Neural cell (in vitro differentiated cells): Measurements from ENCODE around the gene METTL16. TPM values are rescaled to one million over a fixed set of nuclear protein-coding genes. Genes with fewer than 3 reads are reported as not detected.

ENCODE experiments used
- H2AFZ ChIP-seq: fragments of 200-600, 300-800 bp; sonication (generic), shearing (Covaris generic); 2 replicates; pipeline ENCODE4 v1.6.0; 2014; ENCODE audit warnings: low read depth, mild to moderate bottlenecking, antibody characterized with exemption, low read length, moderate library complexity
- H3F3A ChIP-seq: fragments of 200-600 bp; shearing (Covaris generic); 2 replicates; pipeline ENCODE4 v1.6.1; 2016; ENCODE audit warnings: mild to moderate bottlenecking, moderate library complexity, mixed read lengths, antibody characterized with exemption, low read length; ENCODE audit not compliant: insufficient read depth, poor library complexity, severe bottlenecking
- H3K27ac ChIP-seq: fragments of 200-600, 300-800 bp; sonication (generic), shearing (Covaris generic); 2 replicates; pipeline ENCODE4 v1.5.1; 2014; ENCODE audit warnings: mild to moderate bottlenecking, low read length, moderate library complexity
- H3K27me3 ChIP-seq: fragments of 300-800, 200-600 bp; sonication (generic), shearing (Covaris generic); 2 replicates; pipeline ENCODE4 v1.6.0; 2014; ENCODE audit warnings: mild to moderate bottlenecking, low read depth, low read length, moderate library complexity; ENCODE audit not compliant: insufficient read depth
- H3K36me3 ChIP-seq: fragments of 300-800, 200-600 bp; sonication (generic), shearing (Covaris generic); 2 replicates; pipeline ENCODE4 v1.5.1; 2014; ENCODE audit warnings: mild to moderate bottlenecking, antibody characterized with exemption, low read length, moderate library complexity; ENCODE audit not compliant: insufficient read depth
- H3K4me2 ChIP-seq: fragments of 300-800, 200-600 bp; sonication (generic), shearing (Covaris generic); 2 replicates; pipeline ENCODE4 v1.6.0; 2014; ENCODE audit warnings: mild to moderate bottlenecking, low read length
- H3K4me3 ChIP-seq: fragments of 300-800, 200-600 bp; sonication (generic), shearing (Covaris generic); 2 replicates; pipeline ENCODE4 v1.5.1; 2014; ENCODE audit warnings: mild to moderate bottlenecking, low read length, moderate library complexity
- H3K79me2 ChIP-seq: fragments of 200-600 bp; shearing (Covaris generic); replicated peaks from 2 replicates; pipeline ENCODE4 v1.6.0; 2014; ENCODE audit warnings: mild to moderate bottlenecking, low read length, moderate library complexity; ENCODE audit not compliant: insufficient read depth
- H3K9ac ChIP-seq: fragments of 300-800, 200-600 bp; sonication (generic), shearing (Covaris generic); 2 replicates; pipeline ENCODE4 v1.6.1; 2016; ENCODE audit warnings: mild to moderate bottlenecking, low read length, mixed read lengths
- H3K9me2 ChIP-seq: fragments of 200-600 bp; shearing (Covaris generic); 2 replicates; pipeline ENCODE4 v1.6.1; 2016; ENCODE audit warnings: mild to moderate bottlenecking, low read length, mixed read lengths; ENCODE audit not compliant: insufficient read depth
- H3K9me3 ChIP-seq: fragments of 200-600, 300-800 bp; sonication (generic), shearing (Covaris generic); 2 replicates; pipeline ENCODE4 v1.6.1; 2016; ENCODE audit warnings: mild to moderate bottlenecking, mixed run types, low read length, moderate library complexity, mixed read lengths
- H4K20me1 ChIP-seq: fragments of 200-600 bp; shearing (Covaris generic); 2 replicates; pipeline ENCODE4 v1.6.1; 2016; ENCODE audit warnings: mild to moderate bottlenecking, mixed run types; ENCODE audit not compliant: insufficient read depth
- CTCF ChIP-seq: fragments of 450-650 bp; IDR thresholded peaks from 2 replicates; pipeline ENCODE4 v1.5.1; 2014; ENCODE audit warnings: antibody characterized with exemption, mild to moderate bottlenecking, moderate library complexity; ENCODE audit not compliant: poor library complexity, severe bottlenecking
- EP300 ChIP-seq: fragments of 450-650 bp; conservative IDR thresholded peaks from 2 replicates; pipeline ENCODE4 v1.6.1; 2014; ENCODE audit warnings: antibody characterized with exemption, mild to moderate bottlenecking, moderate library complexity; ENCODE audit not compliant: poor library complexity, severe bottlenecking
- EZH2 ChIP-seq: fragments of 200-600, 300-800 bp; shearing (Covaris generic), sonication (generic); IDR thresholded peaks from 2 replicates; pipeline ENCODE4 v1.6.1; 2014; ENCODE audit warnings: antibody characterized with exemption, low read length, borderline replicate concordance, mild to moderate bottlenecking; ENCODE audit not compliant: insufficient read depth, poor library complexity, severe bottlenecking
- MXI1 ChIP-seq: fragments of 450-650 bp; conservative IDR thresholded peaks from 2 replicates; pipeline ENCODE4 v1.6.1; 2014; ENCODE audit warnings: antibody characterized with exemption, mild to moderate bottlenecking; ENCODE audit not compliant: poor library complexity, severe bottlenecking
- POLR2AphosphoS5 ChIP-seq: IDR thresholded peaks from 2 replicates; pipeline ENCODE4 v1.6.1; 2012
- RAD21 ChIP-seq: fragments of 450-650 bp; conservative IDR thresholded peaks from 2 replicates; pipeline ENCODE4 v1.6.1; 2014; ENCODE audit warnings: antibody characterized with exemption, mild to moderate bottlenecking, moderate library complexity
- SMC3 ChIP-seq: fragments of 450-650 bp; conservative IDR thresholded peaks from 2 replicates; pipeline ENCODE4 v1.6.1; 2014; ENCODE audit warnings: antibody characterized with exemption, mild to moderate bottlenecking, moderate library complexity; ENCODE audit not compliant: poor library complexity
- TAF1 ChIP-seq: IDR thresholded peaks from 2 replicates; pipeline ENCODE4 v1.6.1; 2012; ENCODE audit warnings: low read depth
- polyA plus RNA-seq: library from polyadenylated mRNA; depleted of rRNA; stranded (reverse); fragments of >200 nt; gene quantifications from 2 replicates; pipeline ENCODE4 v1.2.3, GENCODE V29; 2014
- TF ChIP-seq, protein P1 (sequence below): IDR thresholded peaks from 2 replicates; pipeline ENCODE4 v1.6.1; 2012; ENCODE audit warnings: borderline replicate concordance

METTL16 gene
- polyA plus RNA-seq, 1 donor from 2014 or later, result 20.3 TPM

DNA sequence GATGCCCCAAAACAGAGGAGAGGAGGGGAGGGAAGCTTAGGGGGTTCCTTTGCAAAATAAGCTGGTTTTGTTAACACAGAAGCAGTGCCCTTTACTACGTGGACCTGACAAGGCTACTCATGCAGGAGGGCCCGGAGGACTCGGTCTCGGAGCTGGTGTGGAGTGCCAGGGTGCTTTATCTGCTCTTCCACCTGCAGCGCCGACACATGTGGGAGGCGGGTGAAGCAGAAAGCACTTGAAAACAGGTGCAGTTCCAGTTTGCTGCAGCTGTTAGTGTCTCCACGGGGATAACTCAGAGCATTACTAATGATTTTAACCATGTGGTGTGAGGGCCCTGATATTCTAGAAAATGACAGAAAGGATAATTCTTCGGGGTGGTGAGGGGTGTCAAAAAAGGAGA, 75.8 kb downstream of the METTL16 start:
- peaks cover under 1% of the 10 kb centered on the region for H3K36me3 ChIP-seq
- TF ChIP-seq EZH2, result no peak
- TF ChIP-seq POLR2AphosphoS5, result peak; percentile 60
- TF ChIP-seq RAD21, result peak; percentile 29
- TF ChIP-seq TAF1, result peak; percentile 34
- peak; percentile 29 for TF ChIP-seq CTCF
- no peak for TF ChIP-seq EP300
- H3F3A ChIP-seq, result peaks cover 10% of the 10 kb centered on the region
- H4K20me1 ChIP-seq, result no peaks in the 10 kb centered on the region
- H3K4me2 ChIP-seq, result peak overlapping the region; percentile 83
- peak overlapping the region; percentile 15 for H2AFZ ChIP-seq
- peak overlapping the region; percentile 100 for H3K27ac ChIP-seq
- H3K9ac ChIP-seq, result peak overlapping the region; percentile 85
- H3K9me2 ChIP-seq, result no peaks in the 10 kb centered on the region
- no peaks in the 10 kb centered on the region for H3K27me3 ChIP-seq
- H3K79me2 ChIP-seq, result no peaks in the 10 kb centered on the region
- H3K9me3 ChIP-seq, result no peaks in the 10 kb centered on the region
- peak overlapping the region; percentile 59 for H3K4me3 ChIP-seq

GRCh38 chr17:2435181-2435741, 76.4 kb downstream of the METTL16 start:
- peak overlapping the region; percentile 83 for H3K4me2 ChIP-seq
- no peaks in the 10 kb centered on the region for H3K36me3 ChIP-seq
- TF ChIP-seq CTCF (no peak), TAF1 (peak; percentile 52), RAD21 (peak; percentile 39), EP300 (peak; percentile 88), EZH2 (no peak), POLR2AphosphoS5 (peak; percentile 42), SMC3 (peak; percentile 58), MXI1 (peak; percentile 76)
- TF ChIP-seq, protein P1, sequence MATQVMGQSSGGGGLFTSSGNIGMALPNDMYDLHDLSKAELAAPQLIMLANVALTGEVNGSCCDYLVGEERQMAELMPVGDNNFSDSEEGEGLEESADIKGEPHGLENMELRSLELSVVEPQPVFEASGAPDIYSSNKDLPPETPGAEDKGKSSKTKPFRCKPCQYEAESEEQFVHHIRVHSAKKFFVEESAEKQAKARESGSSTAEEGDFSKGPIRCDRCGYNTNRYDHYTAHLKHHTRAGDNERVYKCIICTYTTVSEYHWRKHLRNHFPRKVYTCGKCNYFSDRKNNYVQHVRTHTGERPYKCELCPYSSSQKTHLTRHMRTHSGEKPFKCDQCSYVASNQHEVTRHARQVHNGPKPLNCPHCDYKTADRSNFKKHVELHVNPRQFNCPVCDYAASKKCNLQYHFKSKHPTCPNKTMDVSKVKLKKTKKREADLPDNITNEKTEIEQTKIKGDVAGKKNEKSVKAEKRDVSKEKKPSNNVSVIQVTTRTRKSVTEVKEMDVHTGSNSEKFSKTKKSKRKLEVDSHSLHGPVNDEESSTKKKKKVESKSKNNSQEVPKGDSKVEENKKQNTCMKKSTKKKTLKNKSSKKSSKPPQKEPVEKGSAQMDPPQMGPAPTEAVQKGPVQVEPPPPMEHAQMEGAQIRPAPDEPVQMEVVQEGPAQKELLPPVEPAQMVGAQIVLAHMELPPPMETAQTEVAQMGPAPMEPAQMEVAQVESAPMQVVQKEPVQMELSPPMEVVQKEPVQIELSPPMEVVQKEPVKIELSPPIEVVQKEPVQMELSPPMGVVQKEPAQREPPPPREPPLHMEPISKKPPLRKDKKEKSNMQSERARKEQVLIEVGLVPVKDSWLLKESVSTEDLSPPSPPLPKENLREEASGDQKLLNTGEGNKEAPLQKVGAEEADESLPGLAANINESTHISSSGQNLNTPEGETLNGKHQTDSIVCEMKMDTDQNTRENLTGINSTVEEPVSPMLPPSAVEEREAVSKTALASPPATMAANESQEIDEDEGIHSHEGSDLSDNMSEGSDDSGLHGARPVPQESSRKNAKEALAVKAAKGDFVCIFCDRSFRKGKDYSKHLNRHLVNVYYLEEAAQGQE, result peak; percentile 45
- H3K9me3 ChIP-seq, result no peaks in the 10 kb centered on the region
- peak overlapping the region; percentile 85 for H3K9ac ChIP-seq
- H3K27ac ChIP-seq, result peak overlapping the region; percentile 100
- peak overlapping the region; percentile 69 for H2AFZ ChIP-seq
- H3F3A ChIP-seq, result peaks cover 10% of the 10 kb centered on the region
- no peaks in the 10 kb centered on the region for H3K79me2 ChIP-seq
- peak overlapping the region; percentile 59 for H3K4me3 ChIP-seq
- H3K9me2 ChIP-seq, result no peaks in the 10 kb centered on the region
- H3K27me3 ChIP-seq, result no peaks in the 10 kb centered on the region
- no peaks in the 10 kb centered on the region for H4K20me1 ChIP-seq
